Glomerular visceral epithelial cell (primary cell): ENCODE measurements around the gene PKNOX2.
A peak's percentile ranks its signal among the peaks of the same experiment; 100 is the strongest.

Experiments
- DNase-seq: peaks from one replicate; pipeline ENCODE4 v3.0.0-alpha.2; 2016; ENCODE audit errors: extremely low spot score

Gene PKNOX2

DNA sequence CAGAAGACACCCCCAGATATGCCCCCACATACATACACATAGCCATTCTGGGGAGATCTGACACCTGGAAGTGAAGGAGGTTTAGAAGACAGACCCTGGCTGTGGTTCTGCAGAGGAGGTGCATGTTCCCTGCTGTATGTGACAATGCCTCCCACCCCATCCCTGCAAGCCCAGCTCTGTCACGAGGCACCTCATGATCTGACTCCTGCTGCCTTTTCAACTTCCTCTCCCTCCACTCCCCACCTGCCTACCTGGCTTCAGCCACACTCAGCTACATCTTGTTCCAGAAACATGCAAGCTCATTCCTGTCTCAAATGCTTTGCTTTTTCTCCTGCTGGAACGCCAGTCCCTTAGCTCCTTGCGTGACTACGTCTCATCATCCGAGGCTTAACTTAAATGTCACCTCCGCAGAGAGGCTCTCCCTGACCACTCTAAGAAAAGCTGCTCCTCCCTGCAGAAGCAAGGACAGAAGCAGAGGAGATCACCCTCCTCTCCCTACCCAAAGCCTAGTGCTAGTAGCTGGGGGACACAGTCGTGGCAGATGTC, 217.0 kb downstream of the PKNOX2 start:
- no peak for DNase-seq

DNA sequence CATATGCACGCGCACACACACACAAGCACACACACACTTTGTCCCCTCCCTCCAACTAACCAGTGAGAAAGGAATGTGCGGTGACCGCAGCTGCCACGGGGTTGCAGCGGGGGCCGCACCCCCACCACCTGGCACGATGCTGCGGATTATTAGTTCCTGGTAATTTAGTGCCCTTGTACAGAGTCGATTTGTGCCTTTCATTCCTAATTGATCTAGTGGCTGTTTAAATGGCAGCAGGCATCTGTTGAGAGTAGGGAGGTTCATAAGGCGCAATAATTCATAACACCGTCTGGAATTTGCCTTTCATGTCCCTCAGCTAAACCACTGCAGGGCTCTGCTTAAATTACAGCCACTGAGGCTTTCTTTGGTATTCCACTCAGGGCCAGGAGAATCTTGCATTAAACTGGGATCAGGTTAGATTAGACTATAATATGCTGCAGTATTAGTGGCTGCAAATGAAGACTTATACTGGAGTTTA, 217.8 kb downstream of the PKNOX2 start:
- DNase-seq = no peak

DNA sequence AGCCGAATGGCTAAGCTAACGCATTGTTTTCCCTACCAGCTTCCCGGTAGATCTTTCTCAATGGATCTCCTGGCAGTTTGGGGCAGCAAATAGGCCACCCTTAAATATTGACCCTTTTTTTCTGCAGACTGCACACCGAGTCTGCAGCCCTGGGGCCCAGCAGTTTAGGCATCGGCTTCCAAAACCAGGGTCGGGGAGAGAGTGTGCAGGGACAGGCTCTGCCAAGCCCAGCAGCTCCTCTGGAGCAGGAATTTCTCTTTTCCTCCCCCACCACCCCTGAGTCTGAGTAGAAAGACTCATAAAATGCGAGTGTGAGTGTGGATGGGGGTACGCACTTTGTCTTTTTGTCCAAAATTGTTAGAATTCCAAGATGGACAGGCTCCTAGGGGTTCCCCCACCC, 218.3 kb downstream of the PKNOX2 start:
- DNase-seq = no peak

DNA sequence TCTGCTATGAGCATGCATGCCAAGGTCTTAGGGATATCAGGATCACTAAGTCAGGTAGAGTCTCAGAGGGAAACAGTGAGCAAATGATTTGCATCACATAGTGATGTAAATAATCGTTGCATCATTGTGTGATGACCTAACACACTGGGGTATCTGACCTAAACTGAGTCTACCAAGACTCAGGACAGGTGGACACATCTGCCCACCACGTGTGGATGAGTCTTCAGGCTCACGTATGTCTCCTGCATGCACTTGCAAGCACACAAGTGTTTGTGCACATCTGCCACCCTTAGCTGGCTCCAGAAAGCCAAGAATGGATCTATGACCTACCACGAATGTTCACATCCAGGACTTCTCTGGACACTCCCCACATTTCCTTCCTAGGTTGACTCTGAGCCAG, 220.3 kb downstream of the PKNOX2 start:
- DNase-seq = no peak

DNA sequence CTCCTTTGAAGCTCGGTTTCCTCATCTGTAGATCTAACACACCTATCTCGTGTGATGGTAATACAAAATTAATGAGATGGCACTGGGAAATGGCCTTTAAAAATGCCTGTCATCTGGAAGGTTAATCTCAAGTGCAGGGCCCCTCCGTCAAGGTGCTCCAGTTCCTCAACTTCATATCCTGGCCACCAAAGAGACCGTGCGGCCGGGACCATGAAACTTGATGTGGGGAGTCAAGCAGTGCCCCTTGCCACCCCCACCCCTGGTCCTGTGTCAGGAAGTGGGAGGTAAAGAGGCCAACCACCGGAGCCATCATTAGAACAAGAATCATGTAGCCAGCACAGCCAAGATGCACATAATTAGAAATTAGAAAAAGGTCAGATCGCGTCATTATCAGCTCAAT, 223.3 kb downstream of the PKNOX2 start:
- DNase-seq = no peak

DNA sequence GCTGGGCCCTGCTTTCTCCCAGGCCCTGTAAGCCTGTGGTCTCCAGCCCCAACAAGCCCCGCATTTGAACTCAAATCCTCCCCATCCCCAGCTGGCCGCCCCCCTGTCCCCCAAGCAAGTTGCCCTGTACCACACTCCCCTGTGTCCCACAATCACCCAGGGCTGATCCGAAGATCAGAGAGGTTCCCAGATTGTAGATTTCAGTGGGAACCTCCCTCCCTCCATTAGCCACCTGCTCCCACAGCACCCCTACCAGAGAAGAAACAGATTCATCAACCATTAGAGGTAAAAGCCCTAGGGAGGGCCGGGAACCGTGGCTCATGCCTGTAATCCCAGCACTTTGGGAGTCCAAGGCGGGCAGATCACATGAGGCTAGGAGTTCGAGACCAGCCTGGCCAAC, 224.1 kb downstream of the PKNOX2 start:
- DNase-seq = no peak

DNA sequence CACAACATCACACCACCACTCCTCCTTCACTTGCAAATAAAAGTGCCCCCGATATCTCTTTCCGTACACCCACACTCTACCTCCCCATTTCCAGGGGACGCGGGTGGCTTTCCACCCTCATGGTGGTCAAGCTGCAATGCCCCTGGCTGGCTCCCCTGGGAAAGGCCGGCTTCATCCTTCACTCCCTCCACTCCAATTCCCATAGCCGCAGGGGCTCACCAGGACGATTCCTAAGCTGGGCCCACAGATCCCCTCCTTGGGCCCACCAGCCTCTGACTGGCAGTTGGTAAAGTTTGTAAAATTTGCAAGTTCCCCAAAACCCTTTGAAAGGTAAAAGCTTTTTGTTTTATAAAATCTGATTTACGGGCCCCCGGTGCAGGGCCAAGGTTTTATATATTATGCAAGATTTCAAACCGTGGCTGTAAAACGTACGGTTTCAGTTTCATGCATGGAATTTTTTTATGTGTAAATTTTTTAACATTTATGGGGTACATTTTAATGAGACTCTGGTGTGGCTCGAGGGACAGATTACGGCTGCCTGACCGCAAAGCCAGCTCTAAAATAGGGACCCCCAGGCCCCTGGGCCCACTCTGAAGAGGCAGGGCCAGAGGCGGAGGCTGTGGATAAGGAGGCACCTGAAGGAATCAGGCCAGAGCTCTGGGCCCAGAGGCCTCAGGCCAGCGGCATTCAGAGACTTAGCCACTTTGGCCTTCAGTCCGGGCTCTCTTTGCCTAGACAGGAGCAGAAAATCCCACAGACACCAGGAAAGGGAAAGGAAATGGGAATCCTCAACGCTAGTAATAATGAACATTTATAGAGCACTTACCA, 225.0 kb downstream of the PKNOX2 start:
- no peak for DNase-seq

DNA sequence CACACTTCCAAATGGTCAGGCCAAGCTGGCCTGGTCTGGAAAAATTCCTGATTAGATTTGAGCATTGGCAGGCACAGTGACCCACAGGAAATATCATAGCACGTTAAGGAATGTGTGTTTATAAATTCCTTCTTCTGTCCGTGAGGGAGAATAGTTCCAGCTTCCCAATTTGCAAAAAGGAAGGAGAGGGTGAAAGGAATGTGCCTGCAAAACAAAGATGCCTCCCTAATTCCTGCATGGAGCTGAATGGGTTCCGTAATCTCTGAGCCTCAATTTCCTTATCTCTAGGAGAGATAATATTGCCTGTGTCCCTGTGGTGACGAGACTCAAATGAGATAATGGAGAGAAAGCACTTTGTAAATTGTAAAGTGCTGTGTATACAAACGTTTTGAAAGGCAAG, 226.4 kb downstream of the PKNOX2 start:
- no peak for DNase-seq

DNA sequence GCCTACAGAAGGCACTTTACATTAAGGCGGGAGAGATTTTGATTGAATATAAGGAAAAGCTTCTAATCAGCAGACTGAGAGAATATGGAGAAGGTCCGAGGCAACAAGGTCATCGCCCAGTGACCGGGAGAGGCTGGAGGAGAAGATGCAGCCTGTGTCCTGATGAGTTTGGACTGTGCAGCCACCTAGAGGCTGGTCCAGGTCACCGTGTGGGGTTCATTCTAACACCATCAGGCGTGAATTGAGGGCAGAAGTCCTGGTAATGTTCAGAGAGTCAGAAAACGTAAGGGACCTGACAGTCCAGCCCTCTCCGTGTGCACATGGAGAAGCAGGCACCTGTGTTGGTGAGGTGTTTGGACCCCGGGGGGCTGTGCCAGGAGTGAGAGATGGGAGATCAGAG, 228.8 kb downstream of the PKNOX2 start:
- no peak for DNase-seq

DNA sequence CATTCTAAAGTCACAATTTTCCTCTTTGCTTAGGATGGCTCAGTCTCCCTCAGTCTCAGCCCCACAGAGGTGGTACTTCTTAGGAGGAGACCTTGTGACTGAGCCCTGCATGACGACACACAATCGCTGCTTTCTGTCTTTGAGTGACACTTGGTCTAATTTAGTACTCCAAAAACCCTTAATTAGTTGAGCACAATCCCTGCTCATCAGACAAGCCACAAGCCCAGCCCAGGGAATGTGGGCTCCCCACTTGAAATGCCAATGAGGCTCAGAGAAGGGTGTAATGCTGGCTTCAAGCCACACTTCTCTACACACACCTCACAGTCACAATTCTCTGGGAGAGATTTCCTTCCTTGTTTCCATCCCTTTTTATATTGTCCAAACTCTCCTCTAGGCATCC, 229.7 kb downstream of the PKNOX2 start:
- no peak for DNase-seq

DNA sequence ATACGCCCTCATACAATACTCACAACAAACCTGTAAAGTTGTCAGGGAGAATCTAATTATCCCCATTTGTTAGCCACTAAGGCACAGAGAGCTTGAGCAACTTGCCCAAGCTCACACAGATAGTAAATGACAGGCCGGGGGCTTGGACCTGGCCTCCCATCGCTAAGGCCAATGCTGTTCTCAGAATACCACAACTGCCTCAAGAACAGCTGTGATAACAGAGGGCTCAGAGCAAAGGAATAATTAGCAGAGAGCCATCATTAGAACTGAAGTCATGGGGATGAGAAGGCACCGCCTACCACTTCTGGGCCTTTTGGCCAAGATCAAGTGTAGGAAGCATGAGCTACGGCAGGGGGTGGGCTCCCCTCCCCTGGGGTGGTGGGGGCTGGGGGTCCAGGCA, 232.9 kb downstream of the PKNOX2 start:
- DNase-seq = no peak

DNA sequence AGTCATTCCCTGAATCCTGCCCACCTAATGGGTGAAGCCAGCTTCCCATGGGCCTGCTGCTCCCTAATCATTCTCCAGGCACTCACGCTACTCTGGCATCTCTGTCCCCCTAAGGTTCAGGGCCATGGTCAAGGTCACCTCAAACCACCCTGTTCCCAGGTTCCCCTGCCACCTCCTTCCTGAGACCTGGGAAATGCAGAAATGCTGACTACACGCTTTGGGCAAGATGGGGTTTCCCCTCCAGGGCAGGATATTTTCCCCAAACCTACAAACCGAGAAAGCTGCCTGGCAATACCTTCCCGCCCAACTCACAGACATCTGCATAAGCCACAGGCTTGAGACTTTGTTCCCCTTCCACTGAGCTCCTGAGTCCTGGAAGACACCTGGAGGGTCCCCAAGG, 233.9 kb downstream of the PKNOX2 start:
- DNase-seq = no peak

DNA sequence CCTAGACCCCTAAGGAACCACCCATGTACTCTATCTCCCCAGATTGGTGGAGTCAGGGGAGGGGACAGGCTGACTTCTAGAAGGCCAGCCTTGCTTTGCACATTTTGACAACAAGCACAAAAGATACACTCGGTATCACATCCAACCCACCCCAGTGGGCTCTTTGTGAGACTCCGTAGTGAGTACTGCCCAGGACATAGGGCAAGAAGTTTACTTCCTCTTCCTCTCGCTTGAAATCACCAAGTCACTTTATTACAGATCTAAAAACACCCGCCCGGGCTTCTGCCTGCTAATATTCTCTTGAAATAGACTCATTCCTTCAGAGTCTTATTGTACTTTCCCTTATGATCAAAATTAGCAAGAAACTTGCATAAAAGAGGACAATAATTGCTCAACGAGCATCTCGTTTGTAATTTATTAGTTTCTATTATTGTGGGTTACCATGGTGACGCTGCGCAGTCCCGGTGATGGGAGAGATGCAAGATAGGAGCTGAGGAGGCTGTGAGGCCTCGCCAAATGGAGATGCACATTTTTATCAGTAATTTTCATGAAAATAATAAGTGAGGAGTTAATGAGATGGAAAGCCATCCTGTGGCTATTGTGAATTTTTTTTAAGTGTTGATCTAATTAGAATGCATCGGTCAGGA, 234.6 kb downstream of the PKNOX2 start:
- no peak for DNase-seq

DNA sequence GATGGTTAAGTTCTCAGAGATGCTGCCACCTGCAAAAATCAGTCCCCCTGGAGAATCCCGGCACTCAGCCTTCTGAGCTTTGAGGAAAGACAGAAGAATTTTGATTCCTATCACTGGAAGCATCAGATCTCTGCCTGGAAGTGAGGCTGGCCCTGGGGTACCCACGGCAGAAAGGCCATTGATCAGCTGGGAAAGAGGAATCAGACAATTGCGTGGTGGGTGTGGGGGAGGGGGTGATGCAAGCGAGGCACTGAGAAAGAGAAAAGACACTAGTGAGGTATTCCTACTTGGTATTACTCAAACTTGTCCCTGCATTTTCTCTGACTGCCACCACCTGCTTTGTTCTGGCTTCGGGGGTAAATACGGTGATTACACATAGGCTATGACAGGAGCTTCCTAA, 235.4 kb downstream of the PKNOX2 start:
- no peak for DNase-seq

DNA sequence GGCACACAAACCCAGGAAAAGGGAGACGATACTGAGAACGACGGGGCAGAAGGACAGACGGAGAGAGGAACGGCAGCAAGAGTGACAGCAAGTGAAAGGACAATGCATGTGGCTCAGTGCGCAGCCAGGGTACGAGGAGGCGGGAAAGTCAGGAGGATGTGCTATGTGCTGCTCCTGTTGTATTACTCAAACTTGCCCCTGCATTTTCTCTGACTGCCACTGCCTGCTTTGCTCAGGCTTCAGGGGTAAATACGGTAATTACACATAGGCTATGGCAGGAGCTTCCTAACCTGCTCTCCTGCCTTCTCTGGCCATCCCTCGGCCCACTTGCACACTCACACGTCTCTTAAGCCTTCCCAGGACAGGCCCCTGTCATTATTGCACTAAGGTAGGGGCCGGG, 236.7 kb downstream of the PKNOX2 start:
- DNase-seq = no peak

DNA sequence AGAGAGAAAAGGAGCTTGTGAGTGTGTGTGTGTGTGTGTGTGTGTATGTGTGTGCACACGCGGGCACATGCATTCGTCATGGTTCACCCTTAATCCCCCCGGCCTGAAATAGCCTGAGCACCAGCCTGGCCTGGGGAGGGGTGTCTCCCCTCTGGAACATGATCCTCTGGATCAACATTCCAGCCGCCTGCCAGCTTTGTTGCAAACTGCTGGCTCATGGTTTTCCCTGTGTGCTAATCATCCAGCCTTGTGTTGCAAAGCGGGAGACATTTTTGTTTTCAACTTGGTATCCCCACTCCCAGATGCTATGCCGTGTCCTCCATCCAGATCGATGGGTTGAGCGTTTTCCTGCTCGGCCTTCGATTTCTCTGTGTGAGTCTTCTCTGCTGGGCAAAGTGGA, 237.2 kb downstream of the PKNOX2 start:
- DNase-seq = no peak

DNA sequence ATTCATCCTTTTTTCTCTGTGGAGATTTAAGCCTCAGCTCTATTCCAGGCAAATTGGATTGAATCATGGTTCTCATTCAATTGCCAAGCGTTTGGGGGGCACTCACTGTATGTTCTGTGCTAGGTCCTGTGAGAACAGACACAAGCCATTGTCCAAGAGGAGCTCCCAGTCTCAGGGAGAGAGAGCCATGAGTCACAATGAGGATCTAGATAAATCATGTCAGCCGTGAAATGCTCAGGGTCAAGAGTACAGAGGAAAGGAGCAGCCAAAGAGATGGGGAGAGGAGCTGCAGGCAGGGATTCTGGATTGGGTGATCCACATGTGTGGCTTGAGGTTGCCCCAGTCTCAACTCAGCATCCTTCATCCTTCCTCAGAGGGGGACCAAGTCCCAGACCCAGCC, 237.9 kb downstream of the PKNOX2 start:
- DNase-seq = peak; percentile 6

DNA sequence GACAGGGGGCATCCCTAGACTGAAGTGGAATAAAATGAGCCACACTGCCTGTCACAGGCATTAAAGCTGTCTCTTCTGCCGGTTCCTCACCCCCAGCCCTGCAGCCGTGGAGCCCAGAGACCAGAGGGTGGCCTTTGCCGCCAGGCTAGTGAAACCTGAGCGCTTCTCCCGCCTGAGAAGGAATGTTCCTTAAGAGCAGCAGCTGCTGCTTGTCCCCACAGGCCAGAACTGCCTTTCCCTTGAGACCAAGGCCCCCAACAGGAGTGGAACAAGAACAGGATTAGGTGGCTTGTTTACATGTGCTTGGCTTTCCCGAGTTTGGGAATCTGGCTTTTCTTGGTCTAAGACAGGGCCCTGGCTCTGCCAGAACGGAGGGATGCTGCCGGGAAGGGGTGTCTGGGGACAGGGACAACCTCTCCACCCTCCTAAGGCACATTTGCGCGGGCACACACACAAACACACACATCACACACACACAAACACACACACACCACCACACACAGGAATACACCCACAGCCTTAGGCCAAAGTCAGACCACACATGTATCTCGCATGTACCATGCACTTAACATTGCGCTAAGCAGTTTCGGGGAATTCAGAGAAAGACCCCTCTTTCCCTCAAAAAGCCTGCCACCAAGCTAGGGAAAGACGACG, 239.7 kb downstream of the PKNOX2 start:
- DNase-seq = no peak

DNA sequence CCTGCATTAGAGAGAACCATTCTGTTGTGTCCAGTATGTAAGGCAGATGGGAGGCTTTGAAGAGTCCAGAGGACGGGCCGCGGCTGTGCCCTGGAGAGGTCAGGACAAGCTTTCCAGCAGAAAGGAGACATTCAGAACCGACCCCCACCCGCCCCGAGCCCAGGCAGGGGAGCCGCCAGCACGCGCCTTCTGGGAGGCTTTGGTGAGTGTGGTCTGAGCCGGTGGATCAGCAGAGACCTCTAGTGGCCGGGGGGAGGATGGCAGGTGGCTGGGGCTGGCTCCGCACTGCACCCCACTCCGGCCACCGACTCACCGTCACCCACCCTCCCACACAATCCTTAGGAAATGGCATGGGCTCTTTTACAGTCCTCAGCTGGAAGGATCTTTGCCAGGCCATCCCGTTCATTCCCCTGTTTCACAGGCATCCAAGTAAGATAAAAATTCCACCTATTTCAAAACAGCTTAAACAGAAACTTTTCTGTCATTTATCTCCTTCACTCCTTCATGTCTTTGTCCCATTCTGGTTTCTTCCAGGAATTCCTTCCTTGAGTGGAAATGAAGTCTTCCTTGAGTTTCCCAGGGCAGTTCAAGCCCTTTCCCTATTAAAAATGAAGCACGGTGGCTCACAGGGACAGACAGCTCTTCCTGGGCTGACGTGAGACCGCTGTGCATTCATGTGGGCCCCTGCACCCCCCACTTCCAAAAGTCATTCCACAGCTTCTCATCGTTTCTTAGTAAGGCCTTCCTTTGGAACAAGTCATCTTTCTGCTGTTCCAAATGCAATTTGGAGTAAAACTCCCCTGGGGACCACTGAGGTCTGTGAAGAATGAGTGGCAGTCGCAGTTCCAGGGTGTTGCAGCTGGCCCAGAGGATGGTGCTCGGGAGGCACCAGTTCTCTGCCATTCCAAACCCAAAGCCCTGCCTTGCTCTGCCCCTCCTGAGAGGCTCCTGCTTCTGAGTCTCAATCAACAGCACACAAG, 240.6 kb downstream of the PKNOX2 start:
- DNase-seq = peak; percentile 34

DNA sequence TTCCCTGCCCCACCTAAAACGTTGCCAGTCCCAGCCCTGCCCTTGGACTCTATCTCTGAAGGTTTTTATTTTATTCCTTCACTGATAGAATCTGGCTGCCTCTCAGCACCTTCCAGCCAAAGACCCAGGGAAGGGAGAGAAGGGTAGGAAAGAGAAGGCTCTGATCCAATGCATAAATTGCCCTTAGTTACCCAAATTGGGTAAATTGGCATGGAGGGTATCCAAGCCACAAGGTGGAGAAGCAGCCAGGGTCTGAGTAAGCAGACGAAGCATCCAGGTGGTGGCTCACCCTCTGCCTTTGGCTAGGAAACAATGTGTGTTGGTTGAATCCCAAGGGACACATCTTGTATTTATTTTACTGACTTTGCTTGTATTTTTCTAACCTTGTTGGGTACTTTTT, 242.5 kb downstream of the PKNOX2 start:
- DNase-seq = no peak

DNA sequence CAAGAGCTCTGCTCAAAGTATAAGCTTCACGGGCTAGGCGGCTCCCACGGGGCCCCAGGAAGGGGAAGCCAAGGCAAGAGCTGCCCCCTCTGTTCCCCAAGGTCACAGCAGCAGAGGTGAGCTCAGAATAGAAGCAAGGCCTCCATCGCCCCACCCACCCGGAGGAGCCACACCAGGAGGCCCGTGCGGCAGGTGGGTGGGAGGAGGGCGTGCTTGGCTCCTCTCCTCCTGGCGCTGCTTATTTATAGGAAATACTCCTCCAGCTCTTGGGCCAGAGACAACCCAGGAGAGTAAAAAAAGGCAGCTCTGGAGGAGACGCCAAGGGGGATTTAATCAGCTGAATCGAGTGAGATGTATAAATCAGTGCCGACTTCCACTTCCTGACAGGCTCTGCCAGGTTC, 243.8 kb downstream of the PKNOX2 start:
- DNase-seq = no peak
